GM12878 (cell line): ENCODE results near the gene ADM2. TPM values are rescaled to one million over a fixed set of nuclear protein-coding genes. Genes with fewer than 3 reads are reported as not detected.

ENCODE experiments used
- ATAC-seq: fragments of 200-7000 bp; cut with Tn5 transposase; 3 replicates; pipeline ENCODE4 v1.9.1; 2020; ENCODE audit warnings: mild to moderate bottlenecking, moderate library complexity
- BruUV-seq: library from RNA; stranded (reverse); fragments of 400-500 nt; replicated peaks from 2 replicates; lab custom pipeline; 2021; lab: Mats Ljungman, UMichigan
- CTCF ChIA-PET: fragments of 300-600 bp; sonication (Branson Sonifier 250); formaldehyde crosslinking; extraction: SDS; loops from one replicate; lab custom pipeline; 2021; ENCODE audit warnings: inconsistent platforms; lab: Yijun Ruan, JAX
- POLR2A ChIA-PET: fragments of 350-600 bp; formaldehyde crosslinking; extraction: SDS; loops from one replicate; lab custom pipeline; 2021; ENCODE audit warnings: inconsistent platforms; lab: Charles Lee
- RAD21 ChIA-PET: fragments of 300-600 bp; sonication (Branson Sonifier 250); formaldehyde crosslinking; loops from one replicate; lab custom pipeline; 2023; ENCODE audit warnings: antibody characterized with exemption; ENCODE audit not compliant: unreplicated experiment; lab: Charles Lee
- SMC1A ChIA-PET: fragments of 300-600 bp; sonication (Branson Sonifier 250); formaldehyde crosslinking; loops from one replicate; lab custom pipeline; 2023; ENCODE audit not compliant: unreplicated experiment, uncharacterized antibody; lab: Charles Lee
- DNase-seq: peaks from one replicate; pipeline ENCODE4 v3.0.0-alpha.2; 2011; ENCODE audit warnings: low read depth, low spot score
- FAIRE-seq: peaks from 3 replicates; lab custom pipeline; 2011; peaks lifted over from hg19 to GRCh38; lab: Jason Lieb, UNC
- H2AFZ ChIP-seq: 2 replicates; pipeline ENCODE4 v1.6.0; 2011; ENCODE audit warnings: low read depth, low read length, control low read depth; ENCODE audit not compliant: control insufficient read depth
- H3K27ac ChIP-seq: 2 replicates; pipeline ENCODE4 v1.5.1; 2011; ENCODE audit warnings: control low read depth; ENCODE audit not compliant: control insufficient read depth, insufficient read depth
- H3K27me3 ChIP-seq, 2 experiments: replicated peaks in 1 of 2; 2 replicates each; pipeline versions ENCODE4 v1.6.0 to v1.6.1; 2011; ENCODE audit warnings: low read length in 1 of 2; ENCODE audit not compliant: control insufficient read depth in 2 of 2, insufficient read depth in 2 of 2
- H3K36me3 ChIP-seq, 2 experiments: 2 replicates each; pipeline ENCODE4 v1.5.1; 2011; ENCODE audit warnings: low read length in 1 of 2; ENCODE audit not compliant: control insufficient read depth in 2 of 2, insufficient read depth in 2 of 2
- H3K4me1 ChIP-seq: 2 replicates; pipeline ENCODE4 v1.6.1; 2011; ENCODE audit warnings: mild to moderate bottlenecking, low read length, moderate library complexity, mixed read lengths; ENCODE audit not compliant: control insufficient read depth, insufficient read depth
- H3K4me2 ChIP-seq: 2 replicates; pipeline ENCODE4 v1.6.0; 2011; ENCODE audit warnings: control low read depth; ENCODE audit not compliant: control insufficient read depth, insufficient read depth
- H3K4me3 ChIP-seq: fragments of 200-600 bp; sonication (generic); 2 replicates; pipeline ENCODE4 v1.5.1; 2016
- H3K79me2 ChIP-seq: 2 replicates; pipeline ENCODE4 v1.6.0; 2011; ENCODE audit warnings: low read length; ENCODE audit not compliant: control insufficient read depth, insufficient read depth
- H3K9ac ChIP-seq: 2 replicates; pipeline ENCODE4 v1.8.0; 2011; ENCODE audit warnings: low read length, control low read depth, mixed read lengths; ENCODE audit not compliant: control insufficient read depth, insufficient read depth
- H3K9me3 ChIP-seq: replicated peaks from 3 replicates; pipeline ENCODE4 v1.5.1; 2011; ENCODE audit warnings: mild to moderate bottlenecking, low read length; ENCODE audit not compliant: control insufficient read depth, insufficient read depth
- H4K20me1 ChIP-seq: 2 replicates; pipeline ENCODE4 v1.6.0; 2011; ENCODE audit not compliant: control insufficient read depth, insufficient read depth
- CBX5 ChIP-seq: sonication (generic); IDR thresholded peaks from 2 replicates; pipeline ENCODE4 v1.6.1; 2016; ENCODE audit warnings: low read depth, moderate library complexity, mild to moderate bottlenecking, inconsistent platforms
- EP300 ChIP-seq, 2 experiments: fragments of 150-350 bp in 1 of 2; IDR thresholded peaks; 2 replicates each; pipeline ENCODE4 v1.6.1; 2011 to 2012; ENCODE audit warnings: low read depth in 2 of 2, low read length in 2 of 2, borderline replicate concordance in 1 of 2, improper control_type of control experiment in 1 of 2, inconsistent platforms in 1 of 2; ENCODE audit not compliant: control insufficient read depth in 1 of 2
- FOXM1 ChIP-seq: IDR thresholded peaks from 2 replicates; pipeline ENCODE4 v1.6.1; 2012; ENCODE audit warnings: low read depth, mild to moderate bottlenecking, inconsistent platforms, low read length, moderate library complexity
- JUNB ChIP-seq: IDR thresholded peaks from 2 replicates; pipeline ENCODE4 v1.6.1; 2016; ENCODE audit warnings: antibody characterized with exemption, mild to moderate bottlenecking
- PML ChIP-seq: IDR thresholded peaks from 2 replicates; pipeline ENCODE4 v1.6.1; 2012; ENCODE audit warnings: low read length, inconsistent platforms
- POLR2AphosphoS2 ChIP-seq: IDR thresholded peaks from 2 replicates; pipeline ENCODE4 v1.6.1; 2011; ENCODE audit warnings: low read depth, mild to moderate bottlenecking, low read length, improper control_type of control experiment, moderate library complexity
- POLR2AphosphoS5 ChIP-seq: IDR thresholded peaks from 2 replicates; pipeline ENCODE4 v1.6.1; 2011; ENCODE audit warnings: mild to moderate bottlenecking, low read length, inconsistent platforms
- TARDBP ChIP-seq: IDR thresholded peaks from 2 replicates; pipeline ENCODE4 v1.6.1; 2016; ENCODE audit warnings: borderline replicate concordance
- ZNF24 ChIP-seq: fragments of 450-650 bp; IDR thresholded peaks from 2 replicates; pipeline ENCODE4 v1.6.1; 2017; ENCODE audit warnings: antibody characterized with exemption, mild to moderate bottlenecking
- WGBS: methylation state at CpG from one replicate; pipeline ENCODE4 v1.1.6; 2016; ENCODE audit warnings: low lambda C conversion rate; ENCODE audit not compliant: insufficient replicate concordance, insufficient coverage; ENCODE audit errors: missing lambda C conversion rate; 5-methylcytosine and 5-hydroxymethylcytosine counted together
- in situ Hi-C: fragments of 300-500 bp; cut with MboI; formaldehyde crosslinking; loops from 9 replicates; pipeline ENCODE4 v1.14.3; 2018; ENCODE audit warnings: mixed read lengths
- intact Hi-C: fragments of 100-400 bp; cut with micrococcal nuclease; formaldehyde crosslinking; loops from one replicate; pipeline ENCODE4 v1.14.2; 2022; ENCODE audit not compliant: unreplicated experiment
- polyA plus RNA-seq, 11 experiments: library from polyadenylated mRNA; depleted of rRNA in 4 of 11; unstranded in 6 of 11; stranded (reverse) in 5 of 11; fragments of >200 nt; fragmentation: Nextera tagmentation in 4 of 11; fragmentation: Illumina TruSeq in 1 of 11; extraction: Ambion mirVana in 4 of 11; extraction: Trizol in 1 of 11; gene quantifications; 1 replicate in 1 of 11; 2 replicates in 10 of 11; pipeline versions ENCODE4 v1.2.1 to v1.2.3, GENCODE V29; 2011 to 2016; ENCODE audit warnings: inconsistent platforms in 2 of 11, missing spikeins in 2 of 11, low read depth in 1 of 11
- total RNA-seq, 4 experiments: library from RNA; depleted of rRNA in 3 of 4; stranded (reverse); fragments of >200 nt in 3 of 4; fragmentation: Illumina TruSeq in 1 of 4; extraction: Trizol in 1 of 4; gene quantifications; 2 replicates each; pipeline versions ENCODE4 v1.2.1 to v1.2.3, GENCODE V29; 2013 to 2021

ADM2 gene
- total and polyA plus RNA-seq, 10 of the 15 experiments (the other 5 are each of a cell fraction or from before 2014, with no cell fraction given), result 0.02 to 0.33 (median 0.12) TPM; not detected in 2

GRCh38 chr22:50522806-50523438 lies 41.6 kb downstream of the ADM2 start:
- Histone ChIP-seq H3K4me3 (no peak overlapping the region), H3K79me2 (peaks cover 29% of the 10 kb centered on the region), H3K9me3 (no peaks in the 10 kb centered on the region)
- ChIA-PET CTCF (interaction anchor here (1.5 kb wide), 1 partner anchor 14 kb away, joined by 4 read pairs; no protein-coding TSS in a partner anchor), SMC1A (interaction anchor here (1.2 kb wide), 1 partner anchor 14 kb away, joined by 3 read pairs; no protein-coding TSS in a partner anchor)
- BruUV-seq, result no TSS peak
- TF ChIP-seq POLR2AphosphoS5 (peak; percentile 48; the same call in 1 of the 2 replicates), EP300 (IDR thresholded peaks at IDR 0.05; ENCODE audit: borderline replicate concordance in 1 of 2, control insufficient read depth in 1 of 2, low read depth in 2 of 2, low read length in 2 of 2) (no peak)
- TF ChIP-seq, all 136 proteins: peak for 1
- FAIRE-seq (no peak), DNase-seq (no peak), ATAC-seq (no peak)
- H4K20me1 ChIP-seq, result no peaks in the 10 kb centered on the region
- in situ Hi-C loops, result no loop called here
- peaks cover 4% of the 10 kb centered on the region for H3K4me1 ChIP-seq
- H3K9ac ChIP-seq, result no peak overlapping the region
- no peaks in the 10 kb centered on the region for H3K27me3 ChIP-seq
- no peak overlapping the region for H3K4me2 ChIP-seq
- H3K36me3 ChIP-seq, result peaks cover 5 to 39% of the 10 kb centered on the region in 2 experiments; a peak in 3 of 4 replicates
- RAD21 ChIA-PET, result interaction anchor here (1.2 to 4.4 kb wide), 2 partner anchors 14 to 98 kb away, joined by 3 to 64 read pairs; partner anchors contain the start of genes LMF2 and NCAPH2
- intact Hi-C loops, result no loop called here
- no peak overlapping the region for H3K27ac ChIP-seq
- no peak overlapping the region for H2AFZ ChIP-seq
- WGBS, result 87% methylated on average over 22 of the region's 22 CpGs
- POLR2A ChIA-PET, result interaction anchor here (4.9 kb wide), 1 partner anchor 13 kb away, joined by 84 read pairs; the partner anchor contains the start of genes LMF2 and NCAPH2

- Histone ChIP-seq H3K27me3 (no peaks in the 10 kb centered on the region), H4K20me1 (no peaks in the 10 kb centered on the region), H3K4me2 (no peak overlapping the region), H3K79me2 (peaks cover 34% of the 10 kb centered on the region), H3K4me3 (no peak overlapping the region), H3K27ac (no peak overlapping the region), H3K9me3 (no peaks in the 10 kb centered on the region), H3K4me1 (peaks cover 9% of the 10 kb centered on the region), H3K36me3 (peaks cover 5 to 38% of the 10 kb centered on the region in 2 experiments; a peak in 3 of 4 replicates), H3K9ac (no peak overlapping the region), H2AFZ (no peak overlapping the region)
- POLR2A ChIA-PET, result interaction anchor here (4.9 kb wide), 1 partner anchor 14 kb away, joined by 84 read pairs; the partner anchor contains the start of genes LMF2 and NCAPH2
- DNase-seq (no peak), ATAC-seq (no peak), FAIRE-seq (no peak)
- TF ChIP-seq ZNF24, result no peak
- no peak for TF ChIP-seq FOXM1
- TF ChIP-seq JUNB, result no peak
- TF ChIP-seq POLR2AphosphoS2, result peak; percentile 25; the same call in 1 of the 2 replicates
- TF ChIP-seq POLR2AphosphoS5, result peak; percentile 23
- no peak for TF ChIP-seq TARDBP
- TF ChIP-seq CBX5, result no peak
- TF ChIP-seq PML, result no peak
- BruUV-seq, result no TSS peak
- RAD21 ChIA-PET, result interaction anchor here (4.4 kb wide), 1 partner anchor 15 kb away, joined by 64 read pairs; the partner anchor contains the start of genes LMF2 and NCAPH2
- intact Hi-C loops (no loop called here), in situ Hi-C loops (no loop called here)
- SMC1A ChIA-PET, result interaction anchor here (1.2 kb wide), 1 partner anchor 15 kb away, joined by 3 read pairs; no protein-coding TSS in a partner anchor
- CTCF ChIA-PET, result interaction anchor here (1.5 kb wide), 1 partner anchor 14 kb away, joined by 4 read pairs; no protein-coding TSS in a partner anchor
- WGBS, result 97% methylated on average over 16 of the region's 16 CpGs
Measured at GRCh38 chr22:50523458-50523805, 42.1 kb downstream of the ADM2 start.
